Hindlimb muscle (tissue), 1 donor: ENCODE data around the gene OR1E1. TPM values are rescaled to one million over a fixed set of nuclear protein-coding genes. Genes with fewer than 3 reads are reported as not detected.

Source experiments
- polyA plus RNA-seq: library from polyadenylated mRNA; unstranded; fragments of 120-200 nt; gene quantifications from one replicate; pipeline ENCODE4 v1.2.1, GENCODE V29; 2013; ENCODE audit not compliant: insufficient read length

The OR1E1 gene
- polyA plus RNA-seq, 1 donor, result not detected

Other genes with a start within 250 kb of the OR1E1 start
- not detected for gene OR1A2, start 200.9 kb downstream of the OR1E1 start, polyA plus RNA-seq
- 0.06 TPM for gene OR1A1, start 190.7 kb downstream of the OR1E1 start, polyA plus RNA-seq
- not detected for gene OR3A1, start 100.0 kb downstream of the OR1E1 start, polyA plus RNA-seq
- 0.45 TPM for gene OR3A2, start 12.1 kb downstream of the OR1E1 start, polyA plus RNA-seq
- gene OR3A3, start 13.0 kb upstream of the OR1E1 start, polyA plus RNA-seq, result not detected
- gene OR1E2, start 35.4 kb upstream of the OR1E1 start, polyA plus RNA-seq, result not detected
- 0.32 TPM for gene SPATA22, start 73.4 kb upstream of the OR1E1 start, polyA plus RNA-seq
- 4.0 TPM for gene ASPA, start 77.6 kb upstream of the OR1E1 start, polyA plus RNA-seq
- 1.2 TPM for gene TRPV3, start 159.4 kb upstream of the OR1E1 start, polyA plus RNA-seq
- gene TRPV1, start 211.0 kb upstream of the OR1E1 start, polyA plus RNA-seq, result 7.5 TPM
- 7.7 TPM for gene SHPK, start 237.8 kb upstream of the OR1E1 start, polyA plus RNA-seq
- gene CTNS, start 238.3 kb upstream of the OR1E1 start, polyA plus RNA-seq, result 10.4 TPM